T-helper 17 cell (primary cell): ENCODE data around the gene RBBP5. TPM values are rescaled to one million over a fixed set of nuclear protein-coding genes. Genes with fewer than 3 reads are reported as not detected.

ENCODE experiments used
- ATAC-seq: fragments of 150-1000 bp; cut with Tn5 transposase; 2 replicates; pipeline ENCODE4 v1.10.0; 2021; ENCODE audit warnings: mild to moderate bottlenecking, moderate library complexity
- DNase-seq, 3 donors: peaks; one replicate each; pipeline versions ENCODE4 v3.0.0 to v3.0.0-alpha.2; 2020 to 2021
- H3K9me3 ChIP-seq: one replicate; pipeline ENCODE4 v1.7.0; 2013; ENCODE audit warnings: low read length, mild to moderate bottlenecking; ENCODE audit not compliant: control insufficient read depth, poor library complexity, severe bottlenecking
- H3K27ac Mint-ChIP-seq: one replicate; pipeline ENCODE4 v1.8.0; 2022; ENCODE audit warnings: mild to moderate bottlenecking, moderate library complexity, mixed read lengths
- H3K27me3 Mint-ChIP-seq: one replicate; pipeline ENCODE4 v1.8.0; 2022; ENCODE audit warnings: mixed read lengths
- H3K36me3 Mint-ChIP-seq: one replicate; pipeline ENCODE4 v1.8.0; 2022; ENCODE audit warnings: low read depth, mixed read lengths
- H3K4me1 Mint-ChIP-seq: one replicate; pipeline ENCODE4 v1.8.0; 2022; ENCODE audit warnings: mild to moderate bottlenecking, mixed read lengths
- H3K4me3 Mint-ChIP-seq: one replicate; pipeline ENCODE4 v1.8.0; 2022; ENCODE audit warnings: mild to moderate bottlenecking, moderate library complexity, mixed read lengths
- total RNA-seq, 4 donors: library from RNA in 2 of 4; stranded (reverse) in 2 of 4; gene quantifications; one replicate each; pipeline ENCODE4 v1.2.3 and lab custom pipeline; 2022 to 2026

Gene RBBP5
- total RNA-seq, 2 donors from 2014 or later, result 13.3 to 15.3 TPM

DNA sequence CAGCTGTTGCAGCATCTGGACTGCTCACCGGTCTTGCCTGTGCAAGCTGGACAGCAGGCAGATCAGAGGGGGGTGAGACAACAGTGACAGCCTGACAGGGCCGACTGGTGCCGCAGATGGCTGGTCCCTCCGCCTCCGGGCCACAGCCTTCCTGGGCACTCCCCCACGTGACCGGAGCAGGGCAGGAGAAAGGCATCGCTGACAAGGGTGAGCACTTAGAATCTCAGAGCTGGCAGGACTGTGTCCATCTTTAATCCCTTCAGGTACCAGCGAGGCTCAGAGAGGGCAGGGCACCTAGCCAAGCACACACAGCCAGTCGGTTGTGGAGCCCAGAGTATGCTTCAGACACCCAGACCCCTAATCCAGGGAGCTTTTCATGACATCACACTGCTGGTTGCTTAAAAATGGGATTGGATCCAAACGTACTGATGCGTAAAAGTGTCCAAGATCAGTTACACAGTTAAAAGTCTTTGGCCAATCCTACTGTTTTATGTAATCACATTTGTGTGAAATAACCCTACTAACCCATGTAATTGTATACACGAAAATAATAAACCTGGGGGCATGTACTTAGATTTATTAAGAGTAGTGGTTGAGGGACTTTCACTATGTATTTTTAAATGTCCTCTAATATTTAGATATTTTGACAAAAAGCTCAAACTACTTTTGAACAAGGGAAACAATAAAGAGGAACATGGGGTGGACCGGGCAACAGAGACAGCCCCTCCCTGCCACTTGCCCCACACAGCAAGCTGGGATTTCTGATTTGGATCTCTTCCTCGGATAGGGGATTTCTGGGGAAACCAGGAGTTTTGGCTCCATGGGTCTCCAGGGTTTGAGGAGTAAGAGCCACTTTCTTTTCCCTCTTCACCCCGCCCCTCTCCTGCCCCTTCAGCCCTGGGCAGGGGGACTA, 79.5 kb downstream of the RBBP5 start:
- H3K9me3 ChIP-seq, result no peaks in the 10 kb centered on the region
- Mint-ChIP-seq H3K4me3 (no peak overlapping the region), H3K4me1 (no peaks in the 10 kb centered on the region), H3K27ac (no peak overlapping the region), H3K27me3 (peaks cover 62% of the 10 kb centered on the region), H3K36me3 (peaks cover 2% of the 10 kb centered on the region)
- no peak for ATAC-seq
- no peak for DNase-seq

DNA sequence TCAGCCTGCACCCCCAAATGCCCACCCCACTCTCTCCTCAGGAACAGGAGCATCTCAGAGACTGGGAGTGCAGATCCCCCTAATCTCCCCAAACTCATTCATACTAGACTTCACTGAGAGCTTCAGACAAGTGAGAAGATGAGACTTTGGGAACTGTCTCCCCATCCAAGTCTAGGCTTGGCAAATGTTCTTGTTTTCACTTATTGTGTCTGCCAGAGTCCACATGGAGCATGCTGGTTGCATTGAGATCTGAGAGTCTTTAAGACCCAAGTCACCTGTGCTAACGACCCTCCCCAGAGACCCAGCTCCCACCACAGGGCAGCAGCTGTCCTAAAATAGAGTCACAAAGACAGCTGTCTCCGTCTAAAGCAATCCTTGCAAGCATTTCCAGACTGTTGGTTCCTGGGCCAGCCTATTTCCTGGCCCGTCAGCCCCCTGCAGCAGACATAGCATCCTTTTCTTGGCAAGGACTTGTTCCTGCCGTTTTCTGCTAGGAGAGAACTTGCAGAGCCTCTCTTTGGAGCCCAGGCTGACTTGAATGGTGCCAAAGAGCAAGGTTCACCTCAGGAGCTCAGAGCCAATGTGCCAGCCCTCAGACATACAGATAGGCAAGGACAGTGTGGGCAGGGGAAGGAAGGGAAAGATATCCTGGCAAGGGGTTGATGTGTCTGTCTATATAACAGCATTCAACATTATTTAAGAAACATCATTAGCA, 80.6 kb downstream of the RBBP5 start:
- H3K27ac Mint-ChIP-seq, result no peak overlapping the region
- H3K4me3 Mint-ChIP-seq, result no peak overlapping the region
- H3K27me3 Mint-ChIP-seq, result peaks cover 53% of the 10 kb centered on the region
- DNase-seq (no peak), ATAC-seq (no peak)
- H3K4me1 Mint-ChIP-seq, result no peaks in the 10 kb centered on the region
- H3K9me3 ChIP-seq, result no peaks in the 10 kb centered on the region
- H3K36me3 Mint-ChIP-seq, result peaks cover 2% of the 10 kb centered on the region

DNA sequence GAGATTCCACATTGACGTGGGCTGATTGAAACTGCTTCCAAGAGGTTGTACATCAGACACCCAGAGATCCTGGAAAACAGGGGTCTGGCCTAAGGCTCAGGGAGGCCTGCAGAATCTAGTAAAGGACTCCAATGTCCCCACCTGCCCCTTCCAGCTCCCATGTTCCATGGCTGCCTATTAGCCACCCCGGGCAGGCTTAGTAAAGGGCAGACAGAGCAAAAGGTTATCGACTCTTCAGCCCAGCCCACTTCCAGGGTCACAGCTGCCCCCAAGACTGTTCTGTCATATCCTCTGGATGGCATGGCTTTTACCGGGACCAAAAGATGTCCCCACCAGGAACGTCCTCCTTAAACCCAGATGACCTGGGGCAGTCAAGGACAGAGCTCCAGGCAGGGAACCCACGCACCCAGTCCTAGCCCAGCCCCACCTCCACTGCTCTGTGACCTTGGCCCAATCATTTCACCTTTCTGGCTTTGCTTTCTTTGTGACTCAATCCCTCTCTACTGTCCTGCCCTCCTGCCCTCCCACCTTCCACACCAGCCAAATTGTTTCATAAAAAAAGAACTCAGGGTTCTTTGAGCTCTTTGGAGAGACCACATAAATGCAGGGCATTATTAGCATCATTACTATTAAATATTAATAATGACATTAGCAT, 83.5 kb downstream of the RBBP5 start:
- DNase-seq (no peak), ATAC-seq (no peak)
- no peaks in the 10 kb centered on the region for H3K9me3 ChIP-seq
- Mint-ChIP-seq H3K4me3 (no peak overlapping the region), H3K4me1 (no peaks in the 10 kb centered on the region), H3K36me3 (peaks cover 5% of the 10 kb centered on the region), H3K27me3 (peaks cover 38% of the 10 kb centered on the region), H3K27ac (no peak overlapping the region)

DNA sequence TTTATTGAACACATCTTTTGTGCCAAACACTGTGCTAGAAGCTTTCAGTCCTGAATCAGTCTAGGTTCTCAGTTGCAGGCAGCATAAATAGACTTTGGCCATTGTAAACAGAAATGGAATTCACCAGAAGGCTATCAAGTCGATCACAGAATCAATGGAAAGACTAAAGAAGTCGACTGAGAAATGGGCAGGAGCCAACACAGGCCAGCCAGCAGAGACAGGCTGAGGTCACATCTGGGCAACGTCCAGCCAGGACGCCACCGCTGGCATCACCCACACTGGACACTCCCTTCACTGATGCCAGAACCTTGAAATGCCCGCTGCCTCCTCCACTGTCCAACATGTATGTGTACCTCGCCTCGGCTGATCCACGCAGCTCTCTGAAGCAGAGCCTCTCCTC, 84.2 kb downstream of the RBBP5 start:
- Mint-ChIP-seq H3K4me3 (no peak overlapping the region), H3K36me3 (peaks cover 5% of the 10 kb centered on the region), H3K4me1 (no peaks in the 10 kb centered on the region), H3K27ac (no peak overlapping the region), H3K27me3 (peaks cover 37% of the 10 kb centered on the region)
- ATAC-seq (no peak), DNase-seq (no peak)
- no peaks in the 10 kb centered on the region for H3K9me3 ChIP-seq

Other genes starting within 250 kb of the RBBP5 start
- gene CNTN2, start 78.8 kb downstream of the RBBP5 start, total RNA-seq, result not detected
- gene TMEM81, start 37.5 kb downstream of the RBBP5 start, total RNA-seq, result 1 to 10 TPM; 1.7 to 2.2 TPM
- gene DSTYK, start 89.7 kb upstream of the RBBP5 start, total RNA-seq, result 10 to 100 TPM; 10.5 to 13.5 TPM
- gene TMCC2, start 106.0 kb upstream of the RBBP5 start, total RNA-seq, result 10 to 100 TPM in 1 of 2 donors, under 1 TPM in 1; 0.65 to 10.2 TPM
- 1 to 10 TPM; 5.1 to 8.6 TPM for gene NUAK2, start 199.8 kb upstream of the RBBP5 start, total RNA-seq
- not detected for gene KLHDC8A, start 234.9 kb upstream of the RBBP5 start, total RNA-seq